ENCODE data around the gene CNGA3.
"Not testable (repeated sequence)": the region's sequence is repeated elsewhere in the genome, so short reads cannot be mapped to it uniquely, and the experiment has no call there.

Gene CNGA3

DNA sequence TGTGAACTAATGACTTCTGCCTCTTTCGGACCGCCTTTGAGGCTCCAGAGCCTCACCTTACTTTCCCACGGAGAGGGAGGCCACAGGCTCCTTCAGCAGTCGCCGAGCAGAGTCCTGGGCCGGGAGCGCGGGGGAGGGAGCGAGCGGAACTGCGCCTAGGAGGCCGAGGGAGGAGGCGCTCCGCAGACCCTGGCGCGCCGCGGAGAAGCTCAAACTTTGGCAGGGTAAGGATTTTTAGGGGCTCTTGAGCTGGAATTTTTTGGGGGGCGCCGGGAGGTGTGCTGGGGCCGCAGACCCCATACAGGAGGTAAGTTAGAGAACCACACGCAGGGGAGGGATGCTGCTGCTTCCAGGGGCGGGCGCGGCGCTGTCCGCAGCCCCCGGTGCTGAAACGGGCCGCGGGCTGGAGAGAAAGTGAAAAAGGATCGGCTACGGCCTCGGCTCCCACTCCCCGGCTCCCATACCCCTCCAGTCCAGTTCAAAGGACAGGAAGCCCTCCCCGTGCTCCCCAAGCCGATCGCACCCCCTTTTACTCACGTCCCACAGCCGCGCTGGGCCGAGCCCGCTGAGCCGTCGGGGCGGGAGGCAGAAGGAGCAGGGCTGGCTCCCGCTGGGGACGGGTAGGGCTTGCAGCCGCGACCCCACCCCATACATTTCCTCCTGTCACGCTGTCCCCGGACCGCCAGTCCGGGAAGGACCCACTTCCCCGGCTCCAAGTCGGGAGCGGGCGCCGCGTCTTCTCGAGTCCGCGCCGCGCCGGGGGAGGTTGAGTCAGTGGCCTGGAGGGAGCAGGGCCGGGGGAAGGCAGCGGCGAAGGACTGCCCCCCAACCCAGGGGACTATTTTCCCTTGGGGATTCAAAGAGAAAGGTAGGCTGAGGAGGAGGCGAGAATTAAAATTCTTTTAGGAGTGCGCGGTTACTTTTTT lies at the start of gene CNGA3:
Gene CNGA3, plus strand, starts transcription at position 146 of the 926 bp plus-strand sequence. CDS start 23,520 bp downstream, outside the sequence.
- no peak for DNase-seq (ENCODE audit: low spot score)

DNA sequence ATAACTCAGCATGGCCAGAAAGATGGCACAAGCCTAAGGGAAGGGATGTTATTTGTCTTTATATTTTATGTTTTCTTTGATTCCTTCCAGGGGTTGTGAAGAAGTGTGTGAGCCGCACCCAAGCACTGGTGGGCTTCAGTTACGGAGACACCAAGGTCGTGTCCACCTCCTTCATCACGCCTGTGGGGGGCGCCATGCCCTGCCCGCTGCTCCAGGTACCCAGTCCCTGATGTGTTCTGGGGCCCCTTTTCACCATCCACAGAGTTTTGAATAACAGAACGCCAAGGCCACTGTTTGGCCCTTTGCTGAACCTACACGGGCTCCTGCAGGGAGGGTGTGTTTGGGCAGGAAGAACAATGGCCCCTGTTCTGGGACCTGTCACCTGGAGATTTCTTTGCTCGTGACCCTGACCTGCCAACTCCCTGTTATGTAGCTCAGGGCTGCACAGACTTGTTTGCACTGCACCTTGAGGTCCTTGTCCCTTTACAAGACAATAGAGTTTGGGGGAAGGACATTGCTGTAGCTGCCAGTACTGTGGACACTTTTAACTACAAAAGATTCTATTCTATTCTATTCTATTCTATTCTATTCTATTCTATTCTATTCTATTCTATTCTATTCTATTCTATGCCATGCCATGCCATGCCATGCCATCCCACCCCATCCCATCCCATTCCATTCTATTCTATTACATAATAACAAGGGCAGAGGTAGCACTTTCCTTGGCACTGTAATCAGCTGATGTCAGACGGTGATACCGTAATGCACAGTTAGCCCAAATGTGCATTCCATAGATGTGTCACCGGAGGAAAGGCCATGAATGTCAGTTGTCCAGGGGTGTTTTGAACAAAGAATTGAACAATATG lies 48.2 kb upstream of the CNGA3 start:
- DNase-seq (ENCODE audit: low spot score): no peak

DNA sequence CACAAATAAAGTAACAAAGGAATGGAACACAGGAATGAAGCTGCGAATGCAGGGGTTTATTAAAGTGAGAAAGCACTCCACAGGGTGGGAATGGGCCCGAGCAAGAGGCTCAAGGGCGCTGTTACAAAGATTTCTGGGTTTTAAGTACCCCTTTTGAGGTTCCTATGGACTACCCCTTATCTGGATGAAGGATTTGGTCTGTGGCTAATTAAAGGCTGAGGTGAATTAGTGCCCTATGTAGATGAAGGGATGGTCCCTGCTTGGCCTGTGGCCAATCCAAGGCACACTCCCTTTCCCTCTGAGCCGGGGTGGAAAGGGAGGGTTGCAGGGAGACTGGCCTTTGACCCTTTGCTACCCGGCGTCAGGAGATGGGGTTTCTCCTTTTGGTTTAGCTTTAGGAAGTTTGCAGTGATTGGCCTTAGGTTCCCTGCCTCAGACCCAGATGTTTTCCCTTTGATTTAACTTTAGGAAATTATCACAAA lies 47.5 kb upstream of the CNGA3 start:
- DNase-seq (ENCODE audit: low spot score): no peak

DNA sequence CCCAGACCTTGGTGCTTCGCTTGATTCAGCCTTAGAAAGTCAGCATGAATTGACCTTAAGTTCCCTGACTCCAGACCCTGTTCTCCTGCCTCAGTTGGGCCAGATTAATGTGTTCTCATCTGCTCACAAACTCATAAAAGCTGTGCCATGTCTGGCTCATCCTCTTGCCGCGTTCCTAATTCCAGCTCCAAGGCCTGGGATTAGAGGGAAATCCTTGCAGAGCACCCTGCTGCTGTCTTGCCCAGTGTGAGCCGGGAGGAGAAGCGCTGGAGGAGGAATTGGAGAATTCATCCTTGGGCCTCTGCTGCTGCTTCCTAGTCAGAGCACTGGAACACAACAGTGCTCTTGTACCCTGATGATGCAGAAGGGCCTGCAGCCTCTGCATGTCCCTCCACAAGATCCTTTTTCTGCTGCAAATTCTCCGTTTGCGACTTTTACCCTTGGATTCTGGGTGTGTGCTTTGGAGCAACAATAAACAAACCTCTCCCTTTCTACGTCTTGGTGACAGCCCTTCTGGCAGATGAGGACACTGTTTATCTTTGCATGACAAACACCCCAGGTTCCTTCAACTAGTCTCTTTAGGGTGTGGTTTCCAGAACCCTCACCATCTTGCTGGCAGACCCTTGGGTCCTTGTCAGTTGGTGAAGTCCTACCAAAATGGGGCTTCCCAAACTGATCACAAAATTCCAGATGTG lies 46.9 kb upstream of the CNGA3 start:
- DNase-seq (ENCODE audit: low spot score): no peak

DNA sequence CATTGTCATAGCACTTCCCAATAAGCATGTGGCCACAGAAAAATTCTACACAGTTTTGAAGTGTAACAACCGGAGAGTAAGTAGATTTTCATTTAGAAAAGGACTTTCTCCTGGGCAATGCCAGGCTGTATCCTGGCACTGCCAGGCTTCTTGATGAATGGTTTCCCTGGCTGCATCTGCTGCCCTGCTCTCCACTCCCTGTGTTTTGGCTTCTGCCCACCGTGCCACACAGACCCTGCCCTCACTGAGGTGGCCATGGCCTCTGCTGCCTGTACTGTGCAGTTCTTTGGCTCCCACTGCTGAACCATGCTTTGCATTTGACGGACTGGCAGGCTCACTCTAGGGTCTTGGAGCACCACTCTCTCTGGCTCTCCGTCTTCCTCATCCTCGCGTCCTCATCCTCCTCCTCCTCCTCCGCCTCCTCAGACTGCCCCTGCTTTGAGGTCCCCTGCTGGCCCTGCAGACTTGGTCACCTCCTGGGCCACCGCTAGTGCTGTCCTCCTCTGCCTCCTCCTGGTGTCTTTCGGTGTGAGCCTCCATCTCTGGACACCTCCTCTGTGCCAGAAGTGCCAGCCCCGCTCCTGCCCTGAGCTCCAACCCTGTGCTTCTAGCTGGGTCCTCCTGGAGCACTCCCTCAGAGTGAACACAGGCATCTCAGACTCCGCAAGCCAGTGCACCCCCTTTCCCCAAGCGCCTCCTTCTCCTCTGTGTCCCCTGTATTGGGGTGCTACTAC lies 45.9 kb upstream of the CNGA3 start:
- DNase-seq (ENCODE audit: low spot score): peak; percentile 20

DNA sequence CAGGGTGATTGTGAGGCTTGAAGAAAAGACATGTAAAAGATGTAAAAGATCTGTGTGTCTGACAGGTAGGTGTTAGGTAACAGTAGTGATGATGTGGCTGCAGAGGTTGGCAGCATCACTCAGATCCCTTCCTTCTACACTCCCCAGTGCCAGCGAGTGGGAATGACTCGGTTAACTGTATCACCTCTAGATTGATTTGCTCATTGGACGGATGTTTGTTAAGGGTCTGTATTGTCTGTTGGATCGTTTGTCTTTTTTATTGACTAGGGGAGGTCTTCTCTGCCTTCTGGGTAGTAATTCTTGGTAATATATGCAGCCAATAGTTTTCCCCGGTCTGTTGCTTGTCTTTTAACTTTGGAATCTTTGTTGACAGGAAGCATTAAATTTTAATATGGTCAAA lies 44.8 kb upstream of the CNGA3 start:
- DNase-seq (ENCODE audit: low spot score): no peak

DNA sequence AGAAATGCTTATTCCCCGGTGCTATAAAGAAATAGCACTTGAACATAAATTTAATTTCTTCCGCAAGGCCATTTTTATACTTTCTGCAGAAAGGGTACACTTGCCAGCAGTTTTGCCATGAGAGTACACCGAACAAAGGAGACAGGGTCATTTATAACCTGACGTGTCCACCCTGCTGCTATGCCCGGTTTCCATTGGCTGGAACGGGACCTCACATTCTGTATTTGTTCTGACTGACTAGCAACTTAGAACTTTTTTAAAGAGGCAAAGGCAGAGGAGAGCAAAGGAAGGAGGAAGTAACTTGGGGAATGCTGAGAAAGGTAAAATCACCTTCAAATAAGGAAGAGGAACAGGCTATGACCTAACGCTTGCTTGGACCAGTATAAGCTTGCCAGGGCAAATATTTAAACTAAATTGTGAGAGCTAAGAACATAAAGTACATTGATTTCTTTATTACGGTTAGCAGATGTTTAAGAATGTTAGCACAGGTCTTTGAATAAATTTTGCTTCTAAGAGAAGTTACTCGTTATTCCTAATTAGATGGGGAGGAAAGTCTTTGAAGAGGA lies 39.0 kb upstream of the CNGA3 start:
- DNase-seq (ENCODE audit: low spot score): not testable (repeated sequence)

DNA sequence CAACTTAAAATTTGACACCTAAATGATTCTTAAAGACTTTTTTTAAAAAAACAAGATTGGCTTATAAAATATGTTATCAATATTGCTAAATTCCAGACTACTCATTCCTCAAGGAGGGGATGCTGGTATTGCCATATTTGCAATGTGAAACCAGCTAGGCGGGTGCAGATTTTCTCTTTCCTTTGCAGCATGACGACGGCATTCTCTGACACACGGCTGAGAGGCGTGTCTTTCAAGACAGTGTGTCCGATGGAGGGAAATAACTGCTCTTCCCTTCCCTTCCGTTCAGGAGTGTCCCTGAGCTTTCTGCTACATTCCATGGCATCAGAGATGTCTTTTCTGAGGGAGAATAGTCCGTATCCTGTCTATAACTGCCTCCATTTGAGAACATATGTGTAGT lies 38.2 kb upstream of the CNGA3 start:
- DNase-seq (ENCODE audit: low spot score): no peak

DNA sequence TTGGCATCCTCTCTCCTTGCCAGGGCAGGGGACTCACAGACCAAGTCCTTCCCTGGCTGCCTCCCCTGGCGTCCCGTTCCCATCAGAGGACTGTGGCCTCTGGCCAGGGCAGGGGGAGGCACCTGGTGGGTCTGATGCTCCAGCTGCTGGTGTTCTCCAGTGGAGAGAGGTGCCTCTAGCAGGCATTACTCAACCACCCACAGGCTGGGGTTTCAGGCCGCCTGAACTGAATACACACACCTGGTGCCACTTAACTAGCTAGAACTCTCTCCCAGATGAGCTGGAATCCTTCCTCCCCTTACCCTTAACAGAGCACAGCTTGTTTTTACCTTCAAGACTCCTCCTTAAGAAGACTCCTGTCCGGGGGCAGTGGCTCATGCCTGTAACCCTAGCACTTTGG lies 37.7 kb upstream of the CNGA3 start:
- no peak for DNase-seq (ENCODE audit: low spot score)

DNA sequence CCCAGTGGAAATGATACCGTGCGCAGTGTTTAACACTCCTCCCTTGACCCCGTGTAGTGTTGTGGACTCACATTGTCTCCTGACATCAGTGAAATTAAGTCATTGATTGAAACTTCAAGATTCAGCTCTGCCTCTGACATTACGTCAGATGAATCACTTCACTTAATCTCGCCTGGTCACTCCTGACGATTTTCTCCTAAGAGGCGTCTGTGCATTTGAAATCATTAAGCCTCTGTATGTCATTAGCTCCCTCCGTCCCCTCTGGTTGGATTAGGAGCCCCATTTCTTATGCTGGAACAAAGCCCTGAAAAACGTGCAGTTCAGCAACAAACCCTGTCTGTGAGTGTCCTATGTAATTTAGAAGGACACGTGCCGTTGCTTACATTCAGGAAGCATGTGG lies 36.7 kb upstream of the CNGA3 start:
- no peak for DNase-seq (ENCODE audit: low spot score)

DNA sequence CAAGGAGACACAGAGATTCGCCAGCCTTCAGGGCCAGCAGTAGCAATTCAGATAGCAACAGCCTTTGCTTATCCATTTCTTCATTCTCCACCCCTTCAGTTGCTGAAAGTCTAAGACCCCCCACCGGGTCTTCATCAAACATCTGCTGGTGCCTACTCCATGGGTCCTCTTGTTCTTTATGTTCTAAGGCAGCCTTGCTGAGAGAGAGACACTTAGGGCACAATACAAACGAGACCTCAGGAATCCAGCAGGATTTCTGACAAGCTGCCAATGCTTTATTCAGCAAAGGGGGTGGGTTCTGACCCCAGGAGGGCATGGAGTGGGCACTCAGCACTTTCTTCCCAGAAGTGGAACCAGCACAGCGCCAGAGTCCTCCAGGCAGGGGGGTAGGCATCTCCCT lies 36.2 kb upstream of the CNGA3 start:
- no peak for DNase-seq (ENCODE audit: low spot score)

DNA sequence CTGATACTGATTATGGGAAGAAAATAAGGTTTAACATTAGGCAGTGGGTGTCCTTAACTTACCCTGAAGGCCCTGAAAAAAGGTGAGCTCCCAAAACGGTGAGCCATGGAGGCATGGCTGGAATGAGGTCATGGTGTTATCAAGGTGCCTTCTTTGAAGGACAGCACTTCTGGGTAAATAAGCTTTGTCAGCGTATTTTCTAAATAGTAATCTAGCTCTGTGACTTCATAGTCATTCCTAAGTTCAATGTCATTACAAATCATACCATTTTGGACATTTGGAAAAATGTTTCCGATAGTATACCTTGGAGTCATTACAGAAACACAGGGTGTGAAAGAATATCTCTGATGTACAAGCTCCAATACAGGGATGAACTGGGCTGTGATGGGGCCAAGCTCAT lies 35.2 kb upstream of the CNGA3 start:
- DNase-seq (ENCODE audit: low spot score): no peak

DNA sequence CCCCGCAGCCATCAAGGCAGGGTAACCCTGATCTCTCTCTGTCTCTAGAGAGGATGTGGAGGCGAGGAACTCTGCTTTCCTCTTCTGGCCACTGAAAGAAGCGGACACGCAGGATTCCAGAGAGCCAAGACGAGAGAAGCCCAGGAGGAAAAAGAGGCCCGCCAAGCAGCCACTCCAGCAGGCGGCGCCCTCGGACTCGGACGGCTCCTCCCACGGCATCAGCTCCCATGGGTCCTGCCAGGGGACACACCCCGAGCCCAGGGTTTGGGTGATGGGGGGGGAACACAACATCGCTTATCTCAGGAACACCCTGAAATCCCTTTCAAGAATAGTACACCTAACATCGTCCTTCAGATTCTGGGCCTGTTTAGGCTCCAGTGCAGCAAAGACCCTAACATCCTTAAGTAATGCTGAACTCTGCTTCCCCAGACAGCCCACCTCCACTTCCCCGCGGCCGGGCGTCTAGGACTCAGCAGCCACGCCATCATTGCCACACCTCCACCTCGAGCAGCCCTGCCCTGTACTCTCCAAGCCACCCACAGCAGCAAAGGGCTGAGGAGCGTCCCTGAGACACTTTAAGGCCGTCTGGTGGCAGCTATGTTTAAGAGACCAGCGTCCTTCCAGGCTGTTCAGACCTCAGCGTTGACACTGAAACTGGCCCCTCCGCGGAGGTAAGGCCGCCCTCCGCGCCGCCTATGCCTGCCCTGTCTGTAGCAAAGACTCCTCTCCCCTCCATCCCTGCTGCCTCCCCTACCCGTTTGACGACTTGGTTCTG lies 34.3 kb upstream of the CNGA3 start:
- no peak for DNase-seq (ENCODE audit: low spot score)

DNA sequence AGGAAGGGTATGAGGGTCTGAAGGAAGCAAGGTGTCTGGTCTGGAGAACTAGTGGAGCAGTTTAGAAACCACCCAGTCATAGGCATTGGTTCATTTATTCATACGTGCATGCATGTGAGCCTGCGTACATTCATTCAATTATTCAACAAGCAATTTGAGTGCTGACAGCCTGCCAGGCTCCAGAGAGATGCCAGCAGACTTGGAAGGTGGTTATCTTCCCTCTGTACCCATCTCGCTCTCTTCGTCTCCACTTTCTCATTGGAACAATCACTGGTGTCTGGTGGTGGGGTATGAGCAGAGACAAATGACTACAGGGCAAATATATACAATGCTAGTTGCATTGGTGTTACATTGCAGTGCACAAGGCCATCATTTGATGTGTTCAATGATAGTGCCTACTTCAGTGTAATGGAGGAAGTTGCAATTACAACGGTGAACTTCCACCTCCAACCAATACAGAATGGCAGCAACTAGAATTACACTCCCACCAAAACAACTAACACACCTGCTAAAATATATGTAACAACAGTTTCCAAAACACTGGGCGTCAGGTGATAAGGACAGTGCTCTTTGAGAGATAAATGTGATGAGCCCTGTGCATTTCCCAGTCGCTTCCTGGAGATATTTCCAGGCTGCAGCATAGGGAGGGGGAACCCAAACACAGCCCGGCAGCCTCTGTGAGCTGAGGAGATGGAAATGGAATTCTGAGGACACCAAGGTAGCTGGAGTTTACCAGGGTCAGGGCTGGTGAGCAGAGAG lies 32.6 kb upstream of the CNGA3 start:
- no peak for DNase-seq (ENCODE audit: low spot score)

DNA sequence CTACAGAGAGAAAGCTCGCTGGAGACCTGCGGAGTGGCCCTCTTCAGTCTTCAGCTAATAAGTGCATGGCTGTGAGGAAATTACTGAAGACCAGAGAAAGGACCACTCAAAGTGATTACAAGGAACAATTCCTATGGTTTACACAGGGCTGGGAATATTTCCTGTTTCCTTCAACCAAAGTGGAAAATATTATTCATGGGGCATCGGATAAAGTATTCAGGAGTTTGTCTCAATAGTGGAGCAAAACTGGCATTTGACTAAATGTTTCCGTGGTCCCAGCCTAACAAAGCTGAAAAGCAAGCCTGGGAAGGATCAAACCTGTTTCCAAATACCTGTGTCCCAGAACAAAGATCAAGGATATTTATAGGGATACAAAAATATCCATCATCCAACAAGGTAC lies 32.0 kb upstream of the CNGA3 start:
- DNase-seq (ENCODE audit: low spot score): no peak

DNA sequence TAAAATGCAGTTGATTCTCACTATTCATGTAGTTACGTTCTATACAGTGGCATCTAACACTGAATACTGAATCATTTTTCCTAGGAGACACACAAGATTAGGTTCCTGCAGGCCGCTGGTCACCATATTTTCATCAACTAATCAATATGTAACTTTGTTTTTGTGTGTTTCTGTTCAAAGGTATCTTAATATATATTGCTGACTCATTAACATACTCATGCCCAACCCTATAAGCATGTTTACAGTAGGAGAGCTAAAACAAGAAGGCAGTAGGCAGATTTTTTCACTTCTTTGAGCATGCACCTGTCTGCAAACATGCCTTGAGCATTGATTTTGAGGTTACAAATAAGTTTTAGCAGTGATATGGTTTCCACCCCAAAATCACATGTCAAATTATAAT lies 30.3 kb upstream of the CNGA3 start:
- DNase-seq (ENCODE audit: low spot score): no peak

DNA sequence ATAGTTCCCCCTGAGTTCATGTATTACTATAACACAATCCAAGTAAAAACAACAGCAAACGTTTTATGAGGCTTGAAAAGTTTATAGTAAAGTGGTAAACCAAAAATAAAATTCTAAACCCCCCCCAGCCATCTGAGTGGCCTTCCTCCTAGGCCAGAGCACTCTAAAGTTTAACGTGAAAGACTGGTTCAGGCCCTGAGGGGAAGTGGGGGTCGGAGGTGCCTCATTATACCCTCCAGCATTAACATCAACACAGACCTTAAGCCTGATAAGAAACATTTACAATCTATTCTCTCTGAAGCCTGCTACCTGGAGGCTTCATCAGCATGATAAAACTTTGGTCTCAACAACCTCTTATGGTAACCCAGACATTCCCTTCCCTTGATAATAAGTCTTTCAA lies 29.0 kb upstream of the CNGA3 start:
- DNase-seq (ENCODE audit: low spot score): no peak

DNA sequence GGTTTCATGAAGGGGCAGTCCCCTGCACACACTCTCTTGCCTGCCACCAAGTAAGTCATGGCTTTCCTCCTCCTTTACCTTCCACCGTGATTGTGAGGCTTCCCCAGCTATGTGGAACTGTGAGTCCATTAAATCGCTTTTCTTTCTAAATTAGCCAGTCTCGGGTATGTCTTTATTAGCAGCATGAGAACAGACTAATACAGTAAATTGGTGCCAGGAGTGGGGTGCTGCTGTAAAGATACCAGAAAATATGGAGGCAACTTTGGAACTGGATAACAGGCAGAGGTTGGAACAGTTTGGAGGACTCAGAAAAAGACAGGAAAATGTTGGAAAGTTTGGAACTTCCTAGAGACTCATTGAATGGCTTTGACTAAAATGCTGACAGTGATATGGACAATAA lies 26.1 kb upstream of the CNGA3 start:
- DNase-seq (ENCODE audit: low spot score): not testable (repeated sequence)

DNA sequence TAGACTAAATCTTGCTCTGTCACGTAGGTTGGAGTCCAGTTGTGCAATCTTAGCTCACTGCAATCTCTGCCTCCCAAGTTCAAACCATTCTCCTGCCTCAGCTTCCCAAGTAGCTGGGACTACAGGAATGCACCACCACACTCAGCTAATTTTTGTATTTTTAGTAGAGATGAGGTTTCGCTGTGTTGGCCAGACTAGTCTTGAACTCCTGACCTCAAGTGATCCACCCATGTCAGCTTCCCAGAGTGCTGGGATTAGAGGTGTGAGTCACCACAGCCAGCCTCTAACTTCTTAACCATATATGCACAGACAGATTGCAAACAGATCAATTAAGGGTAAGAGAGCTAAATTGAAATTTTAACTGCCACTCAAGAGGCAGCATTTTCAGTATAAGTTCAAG lies 22.1 kb upstream of the CNGA3 start:
- no peak for DNase-seq (ENCODE audit: low spot score)

DNA sequence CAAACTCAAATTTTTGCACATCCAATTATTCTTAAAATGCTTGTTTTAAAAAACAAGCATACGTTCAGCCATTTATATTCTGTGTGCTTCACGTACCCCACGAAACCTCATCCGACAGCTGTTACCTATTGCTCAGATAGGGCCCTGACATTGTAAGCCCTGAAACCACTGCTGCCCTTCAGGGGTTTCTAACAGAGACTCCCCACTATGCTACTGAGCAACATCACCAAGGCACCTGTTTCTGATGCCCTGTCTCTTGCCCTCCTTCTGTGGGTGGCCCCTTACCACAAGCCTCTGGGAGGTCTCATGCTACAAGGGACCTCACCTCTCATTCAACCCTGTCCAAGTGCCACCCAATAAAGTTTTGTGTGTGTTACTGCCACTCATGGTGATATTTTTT lies 18.5 kb upstream of the CNGA3 start:
- no peak for DNase-seq (ENCODE audit: low spot score)

Data from pons (tissue), 1 donor.